Thyroid gland (tissue), 4 donors: ENCODE results near the gene STOML2.

Experiments
- POLR2A ChIP-seq, 2 donors: fragments of 450-650 bp; IDR thresholded peaks; one replicate each; pipeline ENCODE4 v1.6.1; 2017; ENCODE audit warnings: antibody characterized with exemption in 2 of 2, mild to moderate bottlenecking in 2 of 2, moderate library complexity in 1 of 2
- TF ChIP-seq, protein P1 (sequence below), 6 experiments: fragments of 200-600 bp in 3 of 6; fragments of 450-650 bp in 3 of 6; sonication (generic) in 3 of 6; IDR thresholded peaks; one replicate each; pipeline ENCODE4 v1.5.1; 2016 to 2019; ENCODE audit warnings: antibody characterized with exemption in 6 of 6, mild to moderate bottlenecking in 2 of 6, inconsistent platforms in 1 of 6, moderate library complexity in 1 of 6

DNA sequence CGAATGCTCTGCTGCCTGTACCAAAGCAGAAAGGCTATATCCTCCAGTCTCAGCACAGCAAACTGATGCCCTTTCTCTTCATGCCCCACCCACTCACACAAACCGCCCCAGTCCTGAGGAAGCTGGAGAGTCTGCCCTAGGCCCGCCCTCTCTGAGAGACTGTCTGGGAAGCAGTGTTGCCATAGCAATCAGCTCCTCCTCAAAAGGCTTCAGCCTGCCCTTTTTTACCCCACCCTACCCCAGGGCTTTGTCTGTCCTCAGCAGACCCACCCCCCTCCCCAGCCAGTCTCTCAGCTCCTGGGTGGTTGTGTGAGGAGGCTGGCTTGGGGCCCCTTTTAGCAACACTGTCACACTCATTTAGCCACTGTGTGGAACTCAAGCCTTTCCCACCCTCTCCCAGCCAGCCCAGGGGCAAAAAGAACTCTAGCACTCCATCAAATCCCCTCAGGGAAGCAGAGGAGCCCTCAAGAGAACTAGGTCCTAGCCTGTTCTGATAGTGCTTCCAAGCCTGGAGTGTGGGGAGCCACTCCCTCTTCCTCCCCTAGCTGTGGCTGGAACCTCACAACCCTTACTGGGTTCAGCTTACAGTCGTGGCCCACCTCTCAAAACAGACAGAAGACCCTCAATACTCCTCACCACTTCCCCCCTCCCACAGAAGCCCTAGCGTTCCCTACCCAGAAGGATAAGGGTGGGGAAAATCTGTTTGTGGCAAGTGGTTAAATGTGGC lies 11.3 kb upstream of the STOML2 start:
- TF ChIP-seq, protein P1, sequence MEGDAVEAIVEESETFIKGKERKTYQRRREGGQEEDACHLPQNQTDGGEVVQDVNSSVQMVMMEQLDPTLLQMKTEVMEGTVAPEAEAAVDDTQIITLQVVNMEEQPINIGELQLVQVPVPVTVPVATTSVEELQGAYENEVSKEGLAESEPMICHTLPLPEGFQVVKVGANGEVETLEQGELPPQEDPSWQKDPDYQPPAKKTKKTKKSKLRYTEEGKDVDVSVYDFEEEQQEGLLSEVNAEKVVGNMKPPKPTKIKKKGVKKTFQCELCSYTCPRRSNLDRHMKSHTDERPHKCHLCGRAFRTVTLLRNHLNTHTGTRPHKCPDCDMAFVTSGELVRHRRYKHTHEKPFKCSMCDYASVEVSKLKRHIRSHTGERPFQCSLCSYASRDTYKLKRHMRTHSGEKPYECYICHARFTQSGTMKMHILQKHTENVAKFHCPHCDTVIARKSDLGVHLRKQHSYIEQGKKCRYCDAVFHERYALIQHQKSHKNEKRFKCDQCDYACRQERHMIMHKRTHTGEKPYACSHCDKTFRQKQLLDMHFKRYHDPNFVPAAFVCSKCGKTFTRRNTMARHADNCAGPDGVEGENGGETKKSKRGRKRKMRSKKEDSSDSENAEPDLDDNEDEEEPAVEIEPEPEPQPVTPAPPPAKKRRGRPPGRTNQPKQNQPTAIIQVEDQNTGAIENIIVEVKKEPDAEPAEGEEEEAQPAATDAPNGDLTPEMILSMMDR (IDR thresholded peaks at IDR 0.05), result no peak
- TF ChIP-seq POLR2A (IDR thresholded peaks at IDR 0.05), result no peak
